GM18951 (cell line): Measurements from ENCODE around the gene CMC2.

Source experiments
- POLR2A ChIP-seq: IDR thresholded peaks from 4 replicates; pipeline ENCODE4 v1.6.1; 2011; ENCODE audit warnings: mild to moderate bottlenecking; ENCODE audit not compliant: insufficient read length, insufficient read depth; ENCODE audit errors: extremely low read depth
- in situ Hi-C: fragments of 300-500 bp; cut with MboI; formaldehyde crosslinking; loops from one replicate; pipeline ENCODE4 v1.12.0; 2022; ENCODE audit warnings: low sequenced_read_pairs, mixed read lengths, inconsistent platforms; ENCODE audit not compliant: unreplicated experiment

The CMC2 gene

GRCh38 chr16:80976946-80977345 lies 29.7 kb downstream of the CMC2 start:
- in situ Hi-C loops: no loop called here
- no peak for TF ChIP-seq POLR2A

- in situ Hi-C loops: no loop called here
- no peak for TF ChIP-seq POLR2A
Measured at GRCh38 chr16:80974649-80975376, 31.9 kb downstream of the CMC2 start.

GRCh38 chr16:80973991-80974390 lies 32.7 kb downstream of the CMC2 start:
- no peak for TF ChIP-seq POLR2A
- in situ Hi-C loops: no loop called here

- TF ChIP-seq POLR2A: no peak
- in situ Hi-C loops: no loop called here
Measured at GRCh38 chr16:80972611-80973010, 34.1 kb downstream of the CMC2 start.

GRCh38 chr16:80971819-80972218 lies 34.9 kb downstream of the CMC2 start:
- TF ChIP-seq POLR2A: no peak
- in situ Hi-C loops: no loop called here

GRCh38 chr16:80969114-80969484 lies 37.6 kb downstream of the CMC2 start:
- in situ Hi-C loops: no loop called here
- TF ChIP-seq POLR2A: no peak

- in situ Hi-C loops: no loop called here
- no peak for TF ChIP-seq POLR2A
Measured at GRCh38 chr16:80968386-80969113, 38.1 kb downstream of the CMC2 start.

GRCh38 chr16:80966617-80967016 lies 40.1 kb downstream of the CMC2 start:
- in situ Hi-C loops: no loop called here
- no peak for TF ChIP-seq POLR2A

- no peak for TF ChIP-seq POLR2A
- in situ Hi-C loops: no loop called here
Measured at GRCh38 chr16:80964351-80964750, 42.3 kb downstream of the CMC2 start.

GRCh38 chr16:80962879-80963278 lies 43.8 kb downstream of the CMC2 start:
- in situ Hi-C loops: no loop called here
- no peak for TF ChIP-seq POLR2A

GRCh38 chr16:80958284-80958683 lies 48.4 kb downstream of the CMC2 start:
- in situ Hi-C loops: no loop called here
- no peak for TF ChIP-seq POLR2A

GRCh38 chr16:80954985-80955384 lies 51.7 kb downstream of the CMC2 start:
- in situ Hi-C loops: no loop called here
- TF ChIP-seq POLR2A: no peak

- TF ChIP-seq POLR2A: no peak
- in situ Hi-C loops: no loop called here
Measured at GRCh38 chr16:80948886-80949493, 57.7 kb downstream of the CMC2 start.
